Endometrial microvascular endothelial cells (primary cell): ENCODE measurements around the gene CD300LB. TPM values are rescaled to one million over a fixed set of nuclear protein-coding genes. Genes with fewer than 3 reads are reported as not detected.
"Not testable (repeated sequence)": the region's sequence is repeated elsewhere in the genome, so short reads cannot be mapped to it uniquely, and the experiment has no call there.

ENCODE experiments used
- in situ Hi-C: cut with HindIII; loops from 2 replicates; pipeline ENCODE4 v1.10.0; 2017; ENCODE audit warnings: low sequenced_read_pairs, low pct_unique_long_range_greater_than_20kb; ENCODE audit errors: inconsistent ontology term
- total RNA-seq: library from RNA; depleted of rRNA; stranded (reverse); fragments of >200 nt; gene quantifications from one replicate; pipeline ENCODE4 v1.2.3, GENCODE V29; 2015; ENCODE audit errors: inconsistent ontology term

Gene CD300LB
- total RNA-seq: not detected

GRCh38 chr17:74531231-74531761 is at the start of gene CD300LB:
CD300LB (minus strand) TSS chr17:74531475; CDS start chr17:74531350, 125 bp downstream.
- in situ Hi-C loops: no loop called here

GRCh38 chr17:74579900-74580299 is 48.6 kb upstream of the CD300LB start:
- in situ Hi-C loops: no loop called here

- in situ Hi-C loops: no loop called here
Observed at GRCh38 chr17:74578979-74579378, 47.7 kb upstream of the CD300LB start.

- in situ Hi-C loops: no loop called here
Observed at GRCh38 chr17:74574489-74575142, 43.3 kb upstream of the CD300LB start.

- in situ Hi-C loops: not testable (repeated sequence)
Observed at GRCh38 chr17:74573635-74574034, 42.4 kb upstream of the CD300LB start.

- in situ Hi-C loops: no loop called here
Observed at GRCh38 chr17:74573169-74573568, 41.9 kb upstream of the CD300LB start.

GRCh38 chr17:74571621-74572270 is 40.5 kb upstream of the CD300LB start:
- in situ Hi-C loops: no loop called here

GRCh38 chr17:74569020-74570003 is 38.0 kb upstream of the CD300LB start:
- in situ Hi-C loops: no loop called here

- in situ Hi-C loops: no loop called here
Observed at GRCh38 chr17:74568106-74568873, 37.0 kb upstream of the CD300LB start.

- in situ Hi-C loops: no loop called here
Observed at GRCh38 chr17:74567397-74567796, 36.1 kb upstream of the CD300LB start, which contains the start of gene CD300H. CD300H (minus strand) TSS chr17:74567509.

- in situ Hi-C loops: no loop called here
Observed at GRCh38 chr17:74566132-74566753, 35.0 kb upstream of the CD300LB start.

GRCh38 chr17:74565126-74565525 is 33.9 kb upstream of the CD300LB start:
- in situ Hi-C loops: no loop called here

GRCh38 chr17:74563358-74563757 is 32.1 kb upstream of the CD300LB start:
- in situ Hi-C loops: no loop called here

- in situ Hi-C loops: no loop called here
Observed at GRCh38 chr17:74561586-74561985, 30.3 kb upstream of the CD300LB start.

- in situ Hi-C loops: no loop called here
Observed at GRCh38 chr17:74558882-74559519, 27.7 kb upstream of the CD300LB start.

GRCh38 chr17:74558402-74558801 is 27.1 kb upstream of the CD300LB start:
- in situ Hi-C loops: not testable (repeated sequence)

- in situ Hi-C loops: no loop called here
Observed at GRCh38 chr17:74555427-74555940, 24.2 kb upstream of the CD300LB start.
